ENCODE measurements around the gene PIGM. TPM values are rescaled to one million over a fixed set of nuclear protein-coding genes. Genes with fewer than 3 reads are reported as not detected.

The PIGM gene
- total RNA-seq, 1 donor from 2014 or later: 2.1 TPM

- DNase-seq (ENCODE audit: low read depth) (no peak), FAIRE-seq (no peak)
- Histone ChIP-seq H3K4me3 (ENCODE audit: low read depth, low read length) (no peak overlapping the region), H3K27me3 (ENCODE audit: control insufficient read depth, insufficient read depth, low read length) (peaks cover 21% of the 10 kb centered on the region), H3K36me3 (ENCODE audit: control insufficient read depth, insufficient read depth, low read length) (no peaks in the 10 kb centered on the region)
- TF ChIP-seq CTCF (IDR thresholded peaks at IDR 0.05; ENCODE audit: insufficient read depth, low read length, severe bottlenecking): no peak
Measured at GRCh38 chr1:160077486-160077885, 45.7 kb upstream of the PIGM start.

GRCh38 chr1:160076295-160076694 lies 44.5 kb upstream of the PIGM start:
- no peak for TF ChIP-seq CTCF (IDR thresholded peaks at IDR 0.05; ENCODE audit: insufficient read depth, low read length, severe bottlenecking)
- DNase-seq (ENCODE audit: low read depth): no peak
- H3K27me3 ChIP-seq (ENCODE audit: control insufficient read depth, insufficient read depth, low read length): peaks cover 10% of the 10 kb centered on the region
- no peak overlapping the region for H3K4me3 ChIP-seq (ENCODE audit: low read depth, low read length)
- FAIRE-seq: no peak
- H3K36me3 ChIP-seq (ENCODE audit: control insufficient read depth, insufficient read depth, low read length): no peaks in the 10 kb centered on the region

GRCh38 chr1:160075836-160076235 lies 44.0 kb upstream of the PIGM start:
- FAIRE-seq (no peak), DNase-seq (ENCODE audit: low read depth) (no peak)
- no peaks in the 10 kb centered on the region for H3K36me3 ChIP-seq (ENCODE audit: control insufficient read depth, insufficient read depth, low read length)
- H3K27me3 ChIP-seq (ENCODE audit: control insufficient read depth, insufficient read depth, low read length): peaks cover 9% of the 10 kb centered on the region
- no peak overlapping the region for H3K4me3 ChIP-seq (ENCODE audit: low read depth, low read length)
- no peak for TF ChIP-seq CTCF (IDR thresholded peaks at IDR 0.05; ENCODE audit: insufficient read depth, low read length, severe bottlenecking)

- Histone ChIP-seq H3K36me3 (ENCODE audit: control insufficient read depth, insufficient read depth, low read length) (no peaks in the 10 kb centered on the region), H3K27me3 (ENCODE audit: control insufficient read depth, insufficient read depth, low read length) (peaks cover 9% of the 10 kb centered on the region), H3K4me3 (ENCODE audit: low read depth, low read length) (no peak overlapping the region)
- TF ChIP-seq CTCF (IDR thresholded peaks at IDR 0.05; ENCODE audit: insufficient read depth, low read length, severe bottlenecking): no peak
- DNase-seq (ENCODE audit: low read depth) (no peak), FAIRE-seq (no peak)
Measured at GRCh38 chr1:160074865-160075264, 43.1 kb upstream of the PIGM start.

- Histone ChIP-seq H3K27me3 (ENCODE audit: control insufficient read depth, insufficient read depth, low read length) (peaks cover 27% of the 10 kb centered on the region), H3K36me3 (ENCODE audit: control insufficient read depth, insufficient read depth, low read length) (no peaks in the 10 kb centered on the region), H3K4me3 (ENCODE audit: low read depth, low read length) (no peak overlapping the region)
- FAIRE-seq (no peak), DNase-seq (ENCODE audit: low read depth) (no peak)
- no peak for TF ChIP-seq CTCF (IDR thresholded peaks at IDR 0.05; ENCODE audit: insufficient read depth, low read length, severe bottlenecking)
Measured at GRCh38 chr1:160071289-160071688, 39.5 kb upstream of the PIGM start.
